Esophagus (tissue), 2 donors: ENCODE data around the gene PALM. TPM values are rescaled to one million over a fixed set of nuclear protein-coding genes. Genes with fewer than 3 reads are reported as not detected.

Experiments
- H3K27ac ChIP-seq, 2 donors: one replicate each; pipeline ENCODE4 v1.5.1; 2013; ENCODE audit warnings: low read depth in 2 of 2, mild to moderate bottlenecking in 2 of 2, inconsistent platforms in 1 of 2, low read length in 1 of 2, moderate library complexity in 1 of 2
- H3K27me3 ChIP-seq, 2 donors: one replicate each; pipeline ENCODE4 v1.6.1; 2013; ENCODE audit warnings: low read length in 2 of 2, control low read depth in 1 of 2, mild to moderate bottlenecking in 1 of 2; ENCODE audit not compliant: insufficient read depth in 2 of 2, control insufficient read depth in 1 of 2
- H3K36me3 ChIP-seq, 2 donors: one replicate each; pipeline ENCODE4 v1.6.1; 2013; ENCODE audit warnings: low read length in 1 of 2; ENCODE audit not compliant: control insufficient read depth in 2 of 2, insufficient read depth in 2 of 2
- H3K4me1 ChIP-seq, 2 donors: one replicate each; pipeline ENCODE4 v1.6.1; 2013; ENCODE audit warnings: low read length in 1 of 2; ENCODE audit not compliant: control insufficient read depth in 2 of 2, insufficient read depth in 2 of 2
- H3K4me3 ChIP-seq, 2 donors: one replicate each; pipeline ENCODE4 v1.5.1; 2013; ENCODE audit warnings: low read length in 2 of 2, mild to moderate bottlenecking in 2 of 2, low read depth in 1 of 2, moderate library complexity in 1 of 2
- H3K9me3 ChIP-seq, 2 donors: one replicate each; pipeline ENCODE4 v1.6.1; 2013; ENCODE audit warnings: mild to moderate bottlenecking in 2 of 2, low read depth in 1 of 2, low read length in 1 of 2, moderate library complexity in 1 of 2; ENCODE audit not compliant: control insufficient read depth in 2 of 2, insufficient read depth in 1 of 2
- WGBS, 2 donors: extraction: QIAGEN DNeasy Blood & Tissue Kit; methylation state at CpG; one replicate each; pipeline ENCODE4 v1.1.7; 2013; 5-methylcytosine and 5-hydroxymethylcytosine counted together
- polyA plus RNA-seq, 2 donors: library from polyadenylated mRNA; stranded (reverse); fragments of 200-250 nt; gene quantifications; one replicate each; pipeline ENCODE4 v1.2.3, GENCODE V29; 2013
- donor health status: healthy with polysubstance abuse.
- donor health status: Bipolar disorder and iron deficiency.

PALM gene
- polyA plus RNA-seq, 2 donors = 4.8 to 7.6 TPM

DNA sequence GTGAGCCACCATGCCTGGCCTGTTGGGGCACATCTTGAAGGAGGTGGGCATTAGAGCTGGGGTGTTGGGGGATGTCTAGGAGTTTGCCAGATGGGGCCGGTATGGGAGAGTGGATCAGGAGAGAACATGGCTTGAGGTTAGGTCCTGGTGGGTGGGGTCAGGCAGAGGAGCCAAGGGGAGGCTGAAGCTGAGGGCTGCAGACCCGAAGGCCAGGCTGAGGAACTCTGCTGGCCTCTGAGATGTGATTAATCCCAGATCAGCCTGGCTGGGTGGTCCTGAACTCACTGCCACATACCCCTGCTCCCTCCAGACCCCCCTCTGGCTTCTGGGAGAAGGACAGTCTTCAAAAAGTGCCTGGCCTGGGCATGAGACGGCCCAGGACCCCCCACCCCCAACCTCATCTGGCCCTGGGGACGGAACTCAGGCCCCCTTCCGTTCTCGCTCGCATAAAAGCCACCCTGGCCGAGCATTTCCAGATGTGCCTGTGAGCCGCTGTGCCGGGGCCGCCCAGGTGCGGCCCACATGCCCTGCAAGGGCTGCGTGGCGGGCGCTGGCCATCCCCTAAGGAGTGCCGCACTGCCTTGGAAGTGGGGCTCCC is 29.8 kb upstream of the PALM start:
- WGBS, 2 donors = 90 to 93% methylated on average over 16 of the region's 16 CpGs
- H3K4me3 ChIP-seq = no peak overlapping the region
- H3K4me1 ChIP-seq = peaks cover 3 to 16% of the 10 kb centered on the region in 2 donors
- no peaks in the 10 kb centered on the region for H3K36me3 ChIP-seq
- H3K9me3 ChIP-seq = no peaks in the 10 kb centered on the region
- peaks cover 0 to 5% of the 10 kb centered on the region in 2 donors for H3K27me3 ChIP-seq
- peak overlapping the region; percentile 88 to 93 for H3K27ac ChIP-seq

DNA sequence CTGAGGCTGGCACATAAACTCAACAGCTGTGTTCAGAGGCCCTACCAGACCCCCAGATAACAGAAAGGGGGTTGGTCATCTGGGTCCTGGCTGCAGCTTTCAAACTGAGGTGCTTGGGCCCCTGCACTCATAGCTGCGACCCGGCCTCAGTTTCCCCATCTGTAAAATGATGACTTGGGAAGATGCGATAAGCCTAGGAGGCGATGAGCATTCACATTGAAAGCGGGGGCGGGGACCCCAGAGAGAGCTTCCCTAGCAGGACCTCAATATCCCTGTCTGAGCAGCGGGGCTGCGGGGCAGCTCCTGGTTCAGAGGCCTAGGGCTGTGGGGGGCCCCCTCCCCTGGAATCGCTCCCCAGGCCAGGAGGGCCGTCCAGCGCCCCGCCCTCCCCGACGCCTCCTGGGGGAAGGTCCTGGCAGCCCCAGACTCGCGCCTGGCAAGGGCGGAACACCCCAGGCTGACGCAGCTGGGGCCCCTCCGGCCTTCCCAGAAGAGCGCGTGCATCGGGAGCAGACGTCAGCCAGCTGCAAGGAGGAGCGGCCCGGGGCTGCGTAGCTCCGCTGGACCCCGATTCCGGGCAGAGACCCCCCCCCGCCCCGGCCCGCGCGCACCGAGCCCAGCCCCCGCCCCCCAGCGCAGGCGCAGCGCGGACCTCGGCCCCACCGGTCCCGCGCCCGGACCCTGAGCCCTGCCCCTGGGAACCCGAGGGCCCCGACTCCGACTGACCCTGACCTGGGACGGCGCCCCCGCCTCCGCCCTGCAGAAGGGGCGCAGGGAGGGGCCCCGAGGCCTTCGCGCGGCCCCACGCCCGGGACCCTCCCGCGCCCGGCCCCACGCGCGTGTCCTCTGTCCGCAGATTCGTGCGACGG is 29.1 kb upstream of the PALM start:
- 3 to 5% methylated on average over 47 to 69 of the region's 69 CpGs for WGBS, 2 donors
- H3K36me3 ChIP-seq = no peaks in the 10 kb centered on the region
- peak overlapping the region; percentile 68 to 74 for H3K4me3 ChIP-seq
- H3K4me1 ChIP-seq = peaks cover 3 to 16% of the 10 kb centered on the region in 2 donors
- H3K27me3 ChIP-seq = peaks cover 0 to 5% of the 10 kb centered on the region in 2 donors
- no peaks in the 10 kb centered on the region for H3K9me3 ChIP-seq
- peak overlapping the region; percentile 88 to 93 for H3K27ac ChIP-seq

DNA sequence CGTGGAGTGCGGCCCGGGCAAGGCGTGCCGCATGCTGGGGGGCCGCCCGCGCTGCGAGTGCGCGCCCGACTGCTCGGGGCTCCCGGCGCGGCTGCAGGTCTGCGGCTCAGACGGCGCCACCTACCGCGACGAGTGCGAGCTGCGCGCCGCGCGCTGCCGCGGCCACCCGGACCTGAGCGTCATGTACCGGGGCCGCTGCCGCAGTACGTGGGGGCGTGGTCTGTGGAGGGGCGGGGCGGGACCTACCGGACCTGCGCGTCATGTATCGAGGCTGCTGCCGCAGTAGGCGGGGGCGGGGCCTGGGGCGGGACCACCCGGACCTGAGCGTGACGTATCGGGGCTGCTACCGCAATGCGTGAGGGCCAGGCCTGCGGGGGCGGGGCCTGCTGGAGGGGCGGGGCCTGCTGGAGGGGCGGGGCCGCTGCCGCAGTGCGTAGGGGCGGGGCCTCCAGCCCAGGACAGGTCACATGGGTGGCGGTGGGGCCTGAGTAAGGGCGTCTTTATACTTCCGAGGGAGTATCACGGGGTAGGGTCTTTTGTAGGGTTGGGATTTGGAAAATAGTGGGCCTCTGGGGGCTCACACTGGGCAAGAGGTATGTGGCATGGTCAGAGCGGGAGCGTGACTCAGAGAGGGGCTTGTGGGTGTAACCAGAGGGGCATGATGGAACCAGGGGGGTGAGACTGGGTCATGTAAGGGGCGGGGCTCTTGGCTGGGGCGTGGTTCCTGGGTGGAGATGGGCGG is 28.3 kb upstream of the PALM start:
- H3K9me3 ChIP-seq = no peaks in the 10 kb centered on the region
- peak overlapping the region; percentile 68 to 74 for H3K4me3 ChIP-seq
- H3K27me3 ChIP-seq = no peaks in the 10 kb centered on the region
- peak overlapping the region; percentile 88 to 93 for H3K27ac ChIP-seq
- H3K36me3 ChIP-seq = no peaks in the 10 kb centered on the region
- WGBS, 2 donors = 0 to 1% methylated on average over 70 of the region's 70 CpGs
- H3K4me1 ChIP-seq = peaks cover 3 to 15% of the 10 kb centered on the region in 2 donors

DNA sequence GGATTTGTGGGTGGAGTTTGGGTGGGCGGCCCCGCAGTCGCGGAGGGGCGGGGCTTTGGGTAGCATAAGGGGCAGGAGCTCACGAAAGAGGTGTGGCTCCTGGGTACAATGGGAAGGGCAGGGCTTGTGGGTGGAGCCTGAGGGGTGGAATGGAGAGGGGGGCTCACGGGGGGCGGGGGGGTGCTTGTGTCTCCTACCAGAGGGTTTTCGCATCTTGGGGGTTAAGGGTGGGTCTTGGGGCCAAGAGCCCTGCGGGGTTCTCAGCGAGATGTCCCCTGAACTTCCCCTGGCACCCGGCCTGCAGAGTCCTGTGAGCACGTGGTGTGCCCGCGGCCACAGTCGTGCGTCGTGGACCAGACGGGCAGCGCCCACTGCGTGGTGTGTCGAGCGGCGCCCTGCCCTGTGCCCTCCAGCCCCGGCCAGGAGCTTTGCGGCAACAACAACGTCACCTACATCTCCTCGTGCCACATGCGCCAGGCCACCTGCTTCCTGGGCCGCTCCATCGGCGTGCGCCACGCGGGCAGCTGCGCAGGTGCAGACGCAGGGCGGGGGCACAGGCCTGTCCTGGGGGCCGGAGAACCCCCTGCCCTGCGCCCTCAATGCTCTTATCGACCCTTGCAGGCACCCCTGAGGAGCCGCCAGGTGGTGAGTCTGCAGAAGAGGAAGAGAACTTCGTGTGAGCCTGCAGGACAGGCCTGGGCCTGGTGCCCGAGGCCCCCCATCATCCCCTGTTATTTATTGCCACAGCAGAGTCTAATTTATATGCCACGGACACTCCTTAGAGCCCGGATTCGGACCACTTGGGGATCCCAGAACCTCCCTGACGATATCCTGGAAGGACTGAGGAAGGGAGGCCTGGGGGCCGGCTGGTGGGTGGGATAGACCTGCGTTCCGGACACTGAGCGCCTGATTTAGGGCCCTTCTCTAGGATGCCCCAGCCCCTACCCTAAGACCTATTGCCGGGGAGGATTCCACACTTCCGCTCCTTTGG is 27.4 kb upstream of the PALM start:
- WGBS, 2 donors = 62 to 73% methylated on average over 49 to 54 of the region's 54 CpGs
- no peaks in the 10 kb centered on the region for H3K9me3 ChIP-seq
- H3K4me1 ChIP-seq = peaks cover under 1 to 9% of the 10 kb centered on the region in 2 donors
- H3K36me3 ChIP-seq = no peaks in the 10 kb centered on the region
- H3K27me3 ChIP-seq = no peaks in the 10 kb centered on the region
- H3K27ac ChIP-seq = peak overlapping the region in 1 of 2 donors; percentile 89
- no peak overlapping the region for H3K4me3 ChIP-seq

DNA sequence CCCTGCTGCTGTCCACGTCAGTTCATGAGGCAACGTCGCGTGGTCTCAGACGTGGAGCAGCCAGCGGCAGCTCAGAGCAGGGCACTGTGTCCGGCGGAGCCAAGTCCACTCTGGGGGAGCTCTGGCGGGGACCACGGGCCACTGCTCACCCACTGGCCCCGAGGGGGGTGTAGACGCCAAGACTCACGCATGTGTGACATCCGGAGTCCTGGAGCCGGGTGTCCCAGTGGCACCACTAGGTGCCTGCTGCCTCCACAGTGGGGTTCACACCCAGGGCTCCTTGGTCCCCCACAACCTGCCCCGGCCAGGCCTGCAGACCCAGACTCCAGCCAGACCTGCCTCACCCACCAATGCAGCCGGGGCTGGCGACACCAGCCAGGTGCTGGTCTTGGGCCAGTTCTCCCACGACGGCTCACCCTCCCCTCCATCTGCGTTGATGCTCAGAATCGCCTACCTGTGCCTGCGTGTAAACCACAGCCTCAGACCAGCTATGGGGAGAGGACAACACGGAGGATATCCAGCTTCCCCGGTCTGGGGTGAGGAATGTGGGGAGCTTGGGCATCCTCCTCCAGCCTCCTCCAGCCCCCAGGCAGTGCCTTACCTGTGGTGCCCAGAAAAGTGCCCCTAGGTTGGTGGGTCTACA is 25.9 kb upstream of the PALM start:
- peaks cover 0 to 5% of the 10 kb centered on the region in 2 donors for H3K4me1 ChIP-seq
- no peaks in the 10 kb centered on the region for H3K9me3 ChIP-seq
- H3K27me3 ChIP-seq = no peaks in the 10 kb centered on the region
- H3K4me3 ChIP-seq = no peak overlapping the region
- H3K27ac ChIP-seq = no peak overlapping the region
- H3K36me3 ChIP-seq = no peaks in the 10 kb centered on the region
- WGBS, 2 donors = 73 to 75% methylated on average over 25 of the region's 25 CpGs

DNA sequence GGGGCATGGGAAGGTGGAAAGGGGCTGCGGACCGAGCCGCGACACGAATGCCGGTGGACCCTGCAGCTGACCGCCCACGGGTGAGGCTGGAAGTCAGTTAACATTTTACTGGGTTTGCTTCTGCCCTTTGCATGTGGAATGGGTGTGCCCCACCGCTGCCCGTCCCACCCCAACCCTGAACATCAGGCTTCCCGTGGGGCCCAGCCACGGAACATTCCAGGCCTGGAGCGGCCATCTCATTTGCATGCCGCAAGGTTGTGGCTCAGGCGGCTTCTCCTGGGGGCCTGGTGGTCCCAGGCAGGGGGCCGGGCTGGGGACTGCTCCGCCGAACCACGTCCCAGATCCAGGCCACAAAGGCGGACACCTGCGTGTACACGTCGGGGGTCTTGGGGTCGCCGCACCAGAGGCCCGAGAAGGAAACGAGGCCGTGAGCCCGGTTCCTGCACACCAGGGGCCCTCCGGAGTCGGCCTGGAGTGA is 23.2 kb upstream of the PALM start:
- H3K4me1 ChIP-seq = no peaks in the 10 kb centered on the region
- WGBS, 2 donors = 81 to 82% methylated on average over 31 of the region's 31 CpGs
- no peaks in the 10 kb centered on the region for H3K36me3 ChIP-seq
- no peaks in the 10 kb centered on the region for H3K9me3 ChIP-seq
- no peak overlapping the region for H3K27ac ChIP-seq
- no peaks in the 10 kb centered on the region for H3K27me3 ChIP-seq
- no peak overlapping the region for H3K4me3 ChIP-seq

DNA sequence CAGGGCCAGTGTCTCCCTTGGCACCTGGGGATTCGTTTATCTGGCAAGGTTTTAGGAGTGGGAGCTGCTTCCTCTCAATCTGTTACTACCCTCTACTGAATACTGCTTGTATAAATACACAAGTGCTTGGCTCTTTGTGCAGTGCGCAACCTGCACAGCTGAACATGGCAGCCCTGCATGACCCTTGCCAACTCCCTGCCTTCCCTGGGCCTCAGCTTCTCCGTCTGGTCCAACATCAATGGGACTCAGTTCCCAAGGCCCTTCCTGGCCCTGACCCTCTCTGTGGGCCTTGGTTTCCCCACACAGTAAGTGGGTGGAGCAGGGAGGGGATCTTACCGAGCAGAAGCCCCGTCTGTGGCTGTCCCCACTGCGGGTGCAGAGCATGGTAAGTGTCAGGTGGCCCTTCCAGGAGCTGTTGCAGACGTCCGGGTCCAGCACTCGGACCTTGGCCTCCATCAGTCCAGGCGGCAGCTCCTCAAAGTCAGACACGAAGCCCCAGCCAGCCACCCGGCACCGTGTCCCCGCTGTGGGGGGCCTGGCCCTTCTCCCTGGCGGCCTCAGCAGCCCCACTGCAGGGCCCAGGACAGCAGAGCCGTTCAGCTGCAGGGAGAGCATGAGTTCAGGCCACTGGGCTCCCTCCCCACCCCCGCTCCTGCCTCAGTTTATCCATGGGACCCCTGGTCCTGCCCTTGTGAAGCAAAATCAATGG is 22.0 kb upstream of the PALM start:
- no peaks in the 10 kb centered on the region for H3K36me3 ChIP-seq
- 63 to 72% methylated on average over 17 of the region's 17 CpGs for whole genome bisulfite sequencing, 2 donors
- H3K9me3 ChIP-seq = no peaks in the 10 kb centered on the region
- no peaks in the 10 kb centered on the region for H3K4me1 ChIP-seq
- no peak overlapping the region for H3K4me3 ChIP-seq
- no peaks in the 10 kb centered on the region for H3K27me3 ChIP-seq
- no peak overlapping the region for H3K27ac ChIP-seq

DNA sequence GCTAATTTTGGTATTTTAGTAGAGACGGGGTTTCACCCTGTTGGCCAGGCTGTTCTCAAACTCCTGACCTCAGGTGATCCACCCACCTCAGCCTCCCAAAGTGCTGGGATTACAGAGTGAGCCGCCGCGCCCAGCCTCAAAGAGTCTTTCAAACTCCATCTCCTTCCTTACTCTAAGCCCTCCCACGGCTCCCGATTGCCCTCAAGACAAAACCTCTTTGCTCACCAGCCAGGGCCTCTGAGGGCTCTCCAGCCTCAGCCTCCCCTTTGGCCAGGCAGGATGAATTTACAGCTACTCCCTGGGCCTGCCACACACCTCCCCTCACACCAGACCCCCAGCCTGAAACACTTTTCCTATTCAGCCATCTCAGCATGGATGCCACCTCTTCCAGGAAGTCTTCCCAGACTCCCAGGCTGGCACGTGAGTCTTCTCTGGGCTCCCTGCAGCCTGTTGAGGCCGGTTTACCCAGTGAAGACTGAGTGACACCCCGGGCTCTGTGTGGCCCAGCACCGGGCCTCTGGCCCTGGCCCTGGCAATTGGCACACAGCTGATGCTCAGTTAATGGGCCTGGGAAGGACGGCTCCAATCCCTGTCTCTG is 21.1 kb upstream of the PALM start:
- H3K4me3 ChIP-seq = no peak overlapping the region
- no peaks in the 10 kb centered on the region for H3K27me3 ChIP-seq
- H3K9me3 ChIP-seq = no peaks in the 10 kb centered on the region
- H3K27ac ChIP-seq = no peak overlapping the region
- WGBS, 2 donors = 84 to 85% methylated on average over 11 of the region's 11 CpGs
- no peaks in the 10 kb centered on the region for H3K36me3 ChIP-seq
- H3K4me1 ChIP-seq = no peaks in the 10 kb centered on the region
